Psoas muscle (tissue), 8 donors: ENCODE data around the gene ADCY9. TPM values are rescaled to one million over a fixed set of nuclear protein-coding genes. Genes with fewer than 3 reads are reported as not detected.

ENCODE experiments used
- ATAC-seq, 4 donors: fragments of 200-7000 bp; cut with Tn5 transposase; one replicate each; pipeline ENCODE4 v1.9.1; 2020; ENCODE audit warnings: moderate library complexity in 3 of 4, mild to moderate bottlenecking in 2 of 4
- DNase-seq, 2 donors: peaks; one replicate each; pipeline ENCODE4 v3.0.0-alpha.2; 2020
- H3K27ac ChIP-seq: fragments of 200-600 bp; one replicate; pipeline ENCODE4 v1.8.0; 2022
- H3K27me3 ChIP-seq, 3 donors: fragments of 200-600 bp in 1 of 3; one replicate each; pipeline versions ENCODE4 v1.6.1 to v1.8.0; 2013 to 2022; ENCODE audit warnings: low read length in 2 of 3, mild to moderate bottlenecking in 2 of 3, moderate library complexity in 1 of 3; ENCODE audit not compliant: insufficient read depth in 3 of 3
- H3K36me3 ChIP-seq, 2 donors: fragments of 200-600 bp in 1 of 2; one replicate each; pipeline versions ENCODE4 v1.6.1 to v1.8.0; 2013 to 2022; ENCODE audit warnings: low read depth in 1 of 2, mild to moderate bottlenecking in 1 of 2, moderate library complexity in 1 of 2; ENCODE audit not compliant: insufficient read depth in 1 of 2
- H3K4me1 ChIP-seq: fragments of 200-600 bp; one replicate; pipeline ENCODE4 v1.8.0; 2022
- H3K4me3 ChIP-seq: fragments of 200-600 bp; one replicate; pipeline ENCODE4 v1.8.0; 2022; ENCODE audit warnings: mild to moderate bottlenecking
- H3K9me3 ChIP-seq: fragments of 200-600 bp; one replicate; pipeline ENCODE4 v1.8.0; 2022
- CTCF ChIP-seq: fragments of 200-600 bp; IDR thresholded peaks from one replicate; pipeline ENCODE4 v1.8.0; 2022; ENCODE audit warnings: antibody characterized with exemption
- WGBS, 3 donors: extraction: QIAGEN DNeasy Blood & Tissue Kit; methylation state at CpG; one replicate each; pipeline versions ENCODE4 v1.1.6 to v1.1.7; 2013; 5-methylcytosine and 5-hydroxymethylcytosine counted together
- intact Hi-C, 2 donors: fragments of 100-400 bp; cut with DNase I; formaldehyde crosslinking; loops; one replicate each; pipeline versions ENCODE4 v1.11.0 to v1.14.2; 2022
- polyA plus RNA-seq, 3 donors: library from polyadenylated mRNA; stranded (reverse); fragments of 200-250 nt; gene quantifications; one replicate each; pipeline ENCODE4 v1.2.3, GENCODE V29; 2013
- total RNA-seq, 4 donors: library from RNA; stranded (reverse); fragmentation: NEBNext Ultra II Directional in 2 of 4; extraction: Animal tissue kit (Norgen Biotek cat#: 25700) in 2 of 4; gene quantifications; one replicate each; pipeline versions ENCODE4 v1.2.1 to v1.2.4, GENCODE V29; 2021 to 2023
- donor health status: healthy with polysubstance abuse.
- donor health status: DM: no; HTN: no; CAD: no; lungs with moderate emphysema.
- donor health status: Bipolar disorder and iron deficiency.
- donor health status: healthy.
- donor health status: DM: yes; HTN: yes; CAD: no.
- donor health status: DM: no; HTN: no; CAD: no.
- donor health status: DM: no; HTN: no; CAD: no.
- donor health status: DM: yes; HTN: yes; CAD: no.

The ADCY9 gene
- total and polyA plus RNA-seq, 7 donors = 9.0 to 134 (median 44.9) TPM

- DNase-seq (no peak), ATAC-seq (no peak)
- Histone ChIP-seq H3K9me3 (no peaks in the 10 kb centered on the region), H3K4me1 (no peaks in the 10 kb centered on the region), H3K4me3 (no peak overlapping the region), H3K27me3 (no peaks in the 10 kb centered on the region), H3K27ac (no peak overlapping the region), H3K36me3 (no peaks in the 10 kb centered on the region)
- no peak for TF ChIP-seq CTCF
- intact Hi-C loops = no loop called here
Observed at GRCh38 chr16:3924763-3925162, 191.5 kb downstream of the ADCY9 start.

- Histone ChIP-seq H3K27ac (no peak overlapping the region), H3K4me1 (no peaks in the 10 kb centered on the region), H3K4me3 (no peak overlapping the region), H3K9me3 (peaks cover 7% of the 10 kb centered on the region), H3K27me3 (no peaks in the 10 kb centered on the region), H3K36me3 (no peaks in the 10 kb centered on the region)
- WGBS, 3 donors = 63 to 71% (median 69%) methylated on average over 13 of the region's 13 CpGs
- intact Hi-C loops = no loop called here
- DNase-seq (no peak), ATAC-seq (no peak)
- TF ChIP-seq CTCF = no peak
Observed at GRCh38 chr16:3922241-3922640, 194.0 kb downstream of the ADCY9 start.

GRCh38 chr16:3920206-3920605, 196.0 kb downstream of the ADCY9 start:
- no peak for TF ChIP-seq CTCF
- intact Hi-C loops = no loop called here
- Histone ChIP-seq H3K36me3 (no peaks in the 10 kb centered on the region), H3K4me1 (no peaks in the 10 kb centered on the region), H3K9me3 (peaks cover 7% of the 10 kb centered on the region), H3K4me3 (no peak overlapping the region), H3K27me3 (no peaks in the 10 kb centered on the region), H3K27ac (no peak overlapping the region)
- no peak for DNase-seq
- WGBS, 3 donors = 84 to 85% (median 85%) methylated on average over 8 of the region's 8 CpGs
- no peak for ATAC-seq

- no peak overlapping the region for H3K27ac ChIP-seq
- no peaks in the 10 kb centered on the region for H3K4me1 ChIP-seq
- no peak overlapping the region for H3K4me3 ChIP-seq
- no peaks in the 10 kb centered on the region for H3K27me3 ChIP-seq
- ATAC-seq (no peak), DNase-seq (no peak)
- intact Hi-C loops = no loop called here
- H3K9me3 ChIP-seq = peaks cover 7% of the 10 kb centered on the region
- no peaks in the 10 kb centered on the region for H3K36me3 ChIP-seq
- 77 to 84% (median 81%) methylated on average over 6 of the region's 6 CpGs for WGBS, 3 donors
- TF ChIP-seq CTCF = no peak
Observed at GRCh38 chr16:3919413-3919812, 196.8 kb downstream of the ADCY9 start.

- ATAC-seq = no peak
- Histone ChIP-seq H3K4me3 (no peak overlapping the region), H3K27ac (no peak overlapping the region), H3K27me3 (no peaks in the 10 kb centered on the region), H3K36me3 (no peaks in the 10 kb centered on the region), H3K9me3 (peaks cover 7% of the 10 kb centered on the region), H3K4me1 (no peaks in the 10 kb centered on the region)
- intact Hi-C loops = no loop called here
- no peak for DNase-seq
- TF ChIP-seq CTCF = no peak
- 71 to 76% (median 72%) methylated on average over 17 of the region's 17 CpGs for WGBS, 3 donors
Observed at GRCh38 chr16:3915426-3916260, 200.6 kb downstream of the ADCY9 start.
